HL-60/S4 (cell line): ENCODE results near the gene CACNA1C.

Experiments used
- in situ Hi-C: fragments of 300-500 bp; cut with MboI; formaldehyde crosslinking; loops from 2 replicates; pipeline ENCODE4 v1.14.3; 2022; ENCODE audit warnings: low sequenced_read_pairs

Gene CACNA1C

GRCh38 chr12:2416158-2416557 lies 363.4 kb downstream of the CACNA1C start:
- in situ Hi-C loops, result no loop called here

GRCh38 chr12:2417481-2418160 lies 364.8 kb downstream of the CACNA1C start:
- in situ Hi-C loops, result no loop called here

- in situ Hi-C loops, result no loop called here
Observed at GRCh38 chr12:2418579-2418978, 365.8 kb downstream of the CACNA1C start.

- in situ Hi-C loops, result no loop called here
Observed at GRCh38 chr12:2422591-2422990, 369.8 kb downstream of the CACNA1C start.

- in situ Hi-C loops, result no loop called here
Observed at GRCh38 chr12:2429032-2429431, 376.2 kb downstream of the CACNA1C start.

- in situ Hi-C loops, result no loop called here
Observed at GRCh38 chr12:2431810-2432209, 379.0 kb downstream of the CACNA1C start.

GRCh38 chr12:2432856-2433255 lies 380.1 kb downstream of the CACNA1C start:
- in situ Hi-C loops, result no loop called here

- in situ Hi-C loops, result no loop called here
Observed at GRCh38 chr12:2435511-2435910, 382.7 kb downstream of the CACNA1C start.

GRCh38 chr12:2439332-2440100 lies 386.7 kb downstream of the CACNA1C start:
- in situ Hi-C loops, result no loop called here

- in situ Hi-C loops, result no loop called here
Observed at GRCh38 chr12:2443776-2444175, 391.0 kb downstream of the CACNA1C start.

- in situ Hi-C loops, result no loop called here
Observed at GRCh38 chr12:2445968-2446367, 393.2 kb downstream of the CACNA1C start.

GRCh38 chr12:2447861-2448260 lies 395.1 kb downstream of the CACNA1C start:
- in situ Hi-C loops, result no loop called here

- in situ Hi-C loops, result no loop called here
Observed at GRCh38 chr12:2449586-2449985, 396.8 kb downstream of the CACNA1C start.

GRCh38 chr12:2450553-2450952 lies 397.8 kb downstream of the CACNA1C start:
- in situ Hi-C loops, result no loop called here

- in situ Hi-C loops, result no loop called here
Observed at GRCh38 chr12:2451025-2451424, 398.2 kb downstream of the CACNA1C start.

- in situ Hi-C loops, result no loop called here
Observed at GRCh38 chr12:2451497-2451896, 398.7 kb downstream of the CACNA1C start.

GRCh38 chr12:2453076-2453760 lies 400.4 kb downstream of the CACNA1C start:
- in situ Hi-C loops, result no loop called here

GRCh38 chr12:2453761-2454090 lies 400.9 kb downstream of the CACNA1C start:
- in situ Hi-C loops, result no loop called here

- in situ Hi-C loops, result no loop called here
Observed at GRCh38 chr12:2454601-2455177, 401.9 kb downstream of the CACNA1C start.

- in situ Hi-C loops, result no loop called here
Observed at GRCh38 chr12:2455410-2455809, 402.6 kb downstream of the CACNA1C start.

- in situ Hi-C loops, result no loop called here
Observed at GRCh38 chr12:2456122-2456812, 403.5 kb downstream of the CACNA1C start.
